HG03097 (cell line): ENCODE data around the gene NPC1L1.

Source experiments
- ATAC-seq: cut with Tn5 transposase; IDR thresholded peaks from one replicate; pipeline ENCODE4 v1.9.1; 2021; ENCODE audit not compliant: unreplicated experiment, low FRiP score

NPC1L1 gene

GRCh38 chr7:44541028-44541869, at the start of gene NPC1L1:
Gene NPC1L1 (minus strand): TSS chr7:44541330. CDS start chr7:44541259, 71 bp downstream.
- ATAC-seq, result no peak

- no peak for ATAC-seq
Measured at GRCh38 chr7:44590910-44591309, 49.8 kb upstream of the NPC1L1 start.

GRCh38 chr7:44587843-44588711, 46.9 kb upstream of the NPC1L1 start:
- no peak for ATAC-seq

- no peak for ATAC-seq
Measured at GRCh38 chr7:44583146-44583865, 42.2 kb upstream of the NPC1L1 start.

GRCh38 chr7:44581879-44582603, 40.9 kb upstream of the NPC1L1 start, which contains the start of gene TMED4:
Gene TMED4 (minus strand): TSS chr7:44582231. CDS start chr7:44582206, 25 bp downstream.
- peak; percentile 78 for ATAC-seq

- peak; percentile 25 for ATAC-seq
Measured at GRCh38 chr7:44580945-44581878, 40.1 kb upstream of the NPC1L1 start.

- ATAC-seq, result no peak
Measured at GRCh38 chr7:44576228-44576627, 35.1 kb upstream of the NPC1L1 start.

- no peak for ATAC-seq
Measured at GRCh38 chr7:44575054-44575453, 33.9 kb upstream of the NPC1L1 start.

- no peak for ATAC-seq
Measured at GRCh38 chr7:44574287-44574872, 33.2 kb upstream of the NPC1L1 start.

- ATAC-seq, result peak; percentile 86
Measured at GRCh38 chr7:44573464-44574286, 32.5 kb upstream of the NPC1L1 start, which contains the start of gene DDX56. Gene DDX56 (minus strand): TSS chr7:44573908. CDS start chr7:44573895, 13 bp downstream.

GRCh38 chr7:44572771-44573170, 31.6 kb upstream of the NPC1L1 start:
- no peak for ATAC-seq

GRCh38 chr7:44569959-44570358, 28.8 kb upstream of the NPC1L1 start:
- ATAC-seq, result no peak

- ATAC-seq, result no peak
Measured at GRCh38 chr7:44568771-44569560, 27.8 kb upstream of the NPC1L1 start.

- ATAC-seq, result no peak
Measured at GRCh38 chr7:44567884-44568283, 26.8 kb upstream of the NPC1L1 start.

- ATAC-seq, result no peak
Measured at GRCh38 chr7:44566680-44567079, 25.6 kb upstream of the NPC1L1 start.

- no peak for ATAC-seq
Measured at GRCh38 chr7:44565795-44566559, 24.8 kb upstream of the NPC1L1 start.
